ENCODE results near the gene TKFC.
A peak's percentile ranks its signal among the peaks of the same experiment; 100 is the strongest.

The TKFC gene

GRCh38 chr11:61354208-61354607, 21.2 kb downstream of the TKFC start:
- TF ChIP-seq CTCF (IDR thresholded peaks at IDR 0.05; ENCODE audit: extremely low read depth, missing control alignments): no peak
- no peak for DNase-seq (ENCODE audit: low spot score)

GRCh38 chr11:61356706-61357105, 23.7 kb downstream of the TKFC start:
- DNase-seq (ENCODE audit: low spot score): no peak
- TF ChIP-seq CTCF (IDR thresholded peaks at IDR 0.05; ENCODE audit: extremely low read depth, missing control alignments): no peak

- no peak for TF ChIP-seq CTCF (IDR thresholded peaks at IDR 0.05; ENCODE audit: extremely low read depth, missing control alignments)
- DNase-seq (ENCODE audit: low spot score): peak; percentile 59
Observed at GRCh38 chr11:61357233-61357893, 24.3 kb downstream of the TKFC start.

GRCh38 chr11:61357894-61358239, 24.8 kb downstream of the TKFC start:
- DNase-seq (ENCODE audit: low spot score): no peak
- TF ChIP-seq CTCF (IDR thresholded peaks at IDR 0.05; ENCODE audit: extremely low read depth, missing control alignments): no peak

GRCh38 chr11:61358566-61358965, 25.5 kb downstream of the TKFC start:
- no peak for DNase-seq (ENCODE audit: low spot score)
- TF ChIP-seq CTCF (IDR thresholded peaks at IDR 0.05; ENCODE audit: extremely low read depth, missing control alignments): no peak

- TF ChIP-seq CTCF (IDR thresholded peaks at IDR 0.05; ENCODE audit: extremely low read depth, missing control alignments): no peak
- DNase-seq (ENCODE audit: low spot score): no peak
Observed at GRCh38 chr11:61359516-61359915, 26.5 kb downstream of the TKFC start.

GRCh38 chr11:61361237-61361740, 28.3 kb downstream of the TKFC start:
- no peak for TF ChIP-seq CTCF (IDR thresholded peaks at IDR 0.05; ENCODE audit: extremely low read depth, missing control alignments)
- DNase-seq (ENCODE audit: low spot score): no peak

Data from GM20000 (cell line).